ENCODE results near the gene TJP3. TPM values are rescaled to one million over a fixed set of nuclear protein-coding genes. Genes with fewer than 3 reads are reported as not detected.

TJP3 gene
- total and polyA plus RNA-seq, 10 of the 15 experiments (the other 5 are each of a cell fraction or from before 2014, with no cell fraction given), result 0.04 to 1.2 (median 0.29) TPM; not detected in 6

DNA sequence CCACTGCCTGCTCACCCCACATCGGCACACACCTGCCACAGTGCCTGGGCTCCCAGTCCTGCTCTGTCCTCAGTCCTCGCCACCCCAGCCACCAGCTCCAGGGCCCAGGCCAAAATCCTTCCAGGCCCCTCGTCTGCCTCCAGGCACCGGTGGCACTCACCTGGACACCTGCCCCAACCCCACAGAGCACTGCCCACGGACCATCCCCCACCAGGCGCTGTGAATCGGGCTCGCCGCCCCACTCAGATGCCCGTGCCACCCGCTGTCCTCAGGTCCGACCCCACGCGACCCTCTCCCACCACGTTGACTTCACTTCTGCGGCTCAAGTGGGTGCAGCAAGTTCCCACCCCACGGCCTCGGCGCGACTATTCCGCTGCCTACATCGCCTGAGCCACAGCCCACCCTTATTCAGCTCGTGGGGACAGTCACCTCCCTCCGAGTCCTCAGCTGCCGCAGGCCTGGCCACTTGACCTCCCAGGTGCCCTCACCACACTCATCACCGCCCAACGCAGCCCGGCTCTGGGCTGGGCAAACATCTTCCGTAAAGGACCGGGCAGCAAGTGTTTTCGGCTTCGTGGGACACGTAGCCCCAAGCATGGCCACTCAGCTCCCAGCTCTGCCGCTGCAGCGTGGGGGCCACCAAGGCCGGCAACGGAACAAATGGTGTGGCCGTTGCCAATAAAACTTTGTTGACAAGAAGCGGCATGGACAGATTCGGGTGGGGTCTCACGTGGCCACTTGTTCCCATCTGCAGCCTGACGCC lies 13.6 kb upstream of the TJP3 start (continued):
- no peak for TF ChIP-seq NFYA (IDR thresholded peaks at IDR 0.05; ENCODE audit: borderline replicate concordance, low read depth, low read length)
- TF ChIP-seq, protein P1, sequence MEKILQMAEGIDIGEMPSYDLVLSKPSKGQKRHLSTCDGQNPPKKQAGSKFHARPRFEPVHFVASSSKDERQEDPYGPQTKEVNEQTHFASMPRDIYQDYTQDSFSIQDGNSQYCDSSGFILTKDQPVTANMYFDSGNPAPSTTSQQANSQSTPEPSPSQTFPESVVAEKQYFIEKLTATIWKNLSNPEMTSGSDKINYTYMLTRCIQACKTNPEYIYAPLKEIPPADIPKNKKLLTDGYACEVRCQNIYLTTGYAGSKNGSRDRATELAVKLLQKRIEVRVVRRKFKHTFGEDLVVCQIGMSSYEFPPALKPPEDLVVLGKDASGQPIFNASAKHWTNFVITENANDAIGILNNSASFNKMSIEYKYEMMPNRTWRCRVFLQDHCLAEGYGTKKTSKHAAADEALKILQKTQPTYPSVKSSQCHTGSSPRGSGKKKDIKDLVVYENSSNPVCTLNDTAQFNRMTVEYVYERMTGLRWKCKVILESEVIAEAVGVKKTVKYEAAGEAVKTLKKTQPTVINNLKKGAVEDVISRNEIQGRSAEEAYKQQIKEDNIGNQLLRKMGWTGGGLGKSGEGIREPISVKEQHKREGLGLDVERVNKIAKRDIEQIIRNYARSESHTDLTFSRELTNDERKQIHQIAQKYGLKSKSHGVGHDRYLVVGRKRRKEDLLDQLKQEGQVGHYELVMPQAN (conservative IDR thresholded peaks at IDR 0.05), result no peak
- TF ChIP-seq CHD4 (IDR thresholded peaks at IDR 0.05), result no peak
- TF ChIP-seq, protein P2, sequence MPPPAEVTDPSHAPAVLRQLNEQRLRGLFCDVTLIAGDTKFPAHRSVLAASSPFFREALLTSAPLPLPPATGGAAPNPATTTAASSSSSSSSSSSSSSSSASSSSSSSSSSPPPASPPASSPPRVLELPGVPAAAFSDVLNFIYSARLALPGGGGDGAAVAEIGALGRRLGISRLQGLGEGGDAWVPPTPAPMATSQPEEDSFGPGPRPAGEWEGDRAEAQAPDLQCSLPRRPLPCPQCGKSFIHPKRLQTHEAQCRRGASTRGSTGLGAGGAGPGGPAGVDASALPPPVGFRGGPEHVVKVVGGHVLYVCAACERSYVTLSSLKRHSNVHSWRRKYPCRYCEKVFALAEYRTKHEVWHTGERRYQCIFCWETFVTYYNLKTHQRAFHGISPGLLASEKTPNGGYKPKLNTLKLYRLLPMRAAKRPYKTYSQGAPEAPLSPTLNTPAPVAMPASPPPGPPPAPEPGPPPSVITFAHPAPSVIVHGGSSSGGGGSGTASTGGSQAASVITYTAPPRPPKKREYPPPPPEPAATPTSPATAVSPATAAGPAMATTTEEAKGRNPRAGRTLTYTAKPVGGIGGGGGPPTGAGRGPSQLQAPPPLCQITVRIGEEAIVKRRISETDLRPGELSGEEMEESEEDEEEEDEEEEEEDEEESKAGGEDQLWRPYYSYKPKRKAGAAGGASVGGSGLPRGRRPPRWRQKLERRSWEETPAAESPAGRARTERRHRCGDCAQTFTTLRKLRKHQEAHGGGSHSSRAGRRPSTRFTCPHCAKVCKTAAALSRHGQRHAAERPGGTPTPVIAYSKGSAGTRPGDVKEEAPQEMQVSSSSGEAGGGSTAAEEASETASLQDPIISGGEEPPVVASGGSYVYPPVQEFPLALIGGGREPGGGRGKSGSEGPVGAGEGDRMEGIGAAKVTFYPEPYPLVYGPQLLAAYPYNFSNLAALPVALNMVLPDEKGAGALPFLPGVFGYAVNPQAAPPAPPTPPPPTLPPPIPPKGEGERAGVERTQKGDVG (CRISPR knock-in tag; IDR thresholded peaks at IDR 0.05), result no peak
- TF ChIP-seq ZNF207 (IDR thresholded peaks at IDR 0.05; ENCODE audit: borderline replicate concordance), result no peak

Measured in GM12878 (cell line).